ENCODE data around the gene GPR146.

DNA sequence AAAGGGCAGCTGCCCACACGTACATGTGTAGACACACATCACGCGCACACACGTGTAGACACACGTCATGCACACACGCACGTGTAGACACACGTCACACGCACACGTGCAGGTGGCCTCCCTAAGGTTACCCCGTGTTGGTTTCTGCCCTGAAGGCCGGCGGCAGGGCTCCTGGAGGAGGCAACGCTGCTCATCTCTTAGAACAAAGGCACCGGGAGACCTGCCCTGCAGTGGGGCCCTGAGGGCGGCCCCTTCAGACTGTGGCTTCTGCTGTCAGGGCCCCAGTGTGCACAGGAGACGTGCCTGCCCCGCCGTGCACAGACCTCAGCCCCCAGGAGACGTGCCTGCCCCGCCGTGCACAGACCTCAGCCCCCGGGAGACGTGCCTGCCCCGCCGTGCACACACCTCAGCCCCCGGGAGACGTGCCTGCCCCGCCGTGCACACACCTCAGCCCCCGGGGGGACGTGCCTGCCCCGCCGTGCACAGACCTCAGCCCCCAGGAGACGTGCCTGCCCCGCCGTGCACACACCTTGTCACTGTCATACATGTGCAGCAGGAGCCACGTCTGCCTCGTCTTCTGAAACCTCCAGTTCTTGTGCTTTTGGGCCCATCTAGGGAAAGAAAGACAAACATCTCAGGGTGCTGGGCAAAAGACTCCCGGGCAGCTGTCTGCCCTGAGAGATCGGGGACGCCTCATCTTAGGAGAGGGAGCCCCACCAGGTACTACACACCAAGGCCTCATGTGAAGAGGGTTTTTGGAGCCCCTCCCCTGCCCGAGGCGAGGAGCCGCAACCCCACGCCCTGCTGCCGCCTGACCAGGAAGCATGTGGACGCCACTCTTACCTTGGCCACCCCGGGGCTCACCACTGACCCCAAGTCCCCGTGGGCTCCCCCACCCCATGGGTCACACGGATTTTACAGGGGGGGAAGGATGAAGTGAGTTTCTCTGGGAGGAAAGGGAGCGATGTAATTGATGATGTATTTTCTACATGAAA lies 44.1 kb upstream of the GPR146 start:
- TF ChIP-seq EZH2 (IDR thresholded peaks at IDR 0.05; ENCODE audit: insufficient read depth, poor library complexity, severe bottlenecking) = no peak
- TF ChIP-seq EZH2phosphoT487 (IDR thresholded peaks at IDR 0.05; ENCODE audit: insufficient read depth, low read depth) = no peak

Data from GM23248 (cell line).